Nephron progenitor cell (in vitro differentiated cells): ENCODE results near the gene CFAP54.

Source experiments
- DNase-seq: peaks from one replicate; pipeline ENCODE4 v3.0.0; 2021
- H3K27ac Mint-ChIP-seq: 2 replicates; pipeline ENCODE4 v1.8.0; 2021; ENCODE audit warnings: mild to moderate bottlenecking, moderate library complexity, mixed read lengths
- H3K27me3 Mint-ChIP-seq: 2 replicates; pipeline ENCODE4 v1.8.0; 2021; ENCODE audit warnings: mild to moderate bottlenecking, low read depth, mixed read lengths; ENCODE audit not compliant: poor library complexity
- H3K36me3 Mint-ChIP-seq: 2 replicates; pipeline ENCODE4 v1.8.0; 2021; ENCODE audit warnings: low read depth, mixed read lengths
- H3K4me1 Mint-ChIP-seq: 2 replicates; pipeline ENCODE4 v1.8.0; 2021; ENCODE audit warnings: mixed read lengths
- H3K4me3 Mint-ChIP-seq: 2 replicates; pipeline ENCODE4 v1.8.0; 2021; ENCODE audit warnings: mild to moderate bottlenecking, moderate library complexity, mixed read lengths
- H3K9me3 Mint-ChIP-seq: 2 replicates; pipeline ENCODE4 v1.8.0; 2021; ENCODE audit warnings: mild to moderate bottlenecking, moderate library complexity, mixed read lengths
- TF ChIP-seq, protein P1 (sequence below): fragments of 200-600 bp; sonication (generic); IDR thresholded peaks from 2 replicates; pipeline ENCODE4 v1.5.0; 2021; ENCODE audit warnings: antibody characterized with exemption

CFAP54 gene

DNA sequence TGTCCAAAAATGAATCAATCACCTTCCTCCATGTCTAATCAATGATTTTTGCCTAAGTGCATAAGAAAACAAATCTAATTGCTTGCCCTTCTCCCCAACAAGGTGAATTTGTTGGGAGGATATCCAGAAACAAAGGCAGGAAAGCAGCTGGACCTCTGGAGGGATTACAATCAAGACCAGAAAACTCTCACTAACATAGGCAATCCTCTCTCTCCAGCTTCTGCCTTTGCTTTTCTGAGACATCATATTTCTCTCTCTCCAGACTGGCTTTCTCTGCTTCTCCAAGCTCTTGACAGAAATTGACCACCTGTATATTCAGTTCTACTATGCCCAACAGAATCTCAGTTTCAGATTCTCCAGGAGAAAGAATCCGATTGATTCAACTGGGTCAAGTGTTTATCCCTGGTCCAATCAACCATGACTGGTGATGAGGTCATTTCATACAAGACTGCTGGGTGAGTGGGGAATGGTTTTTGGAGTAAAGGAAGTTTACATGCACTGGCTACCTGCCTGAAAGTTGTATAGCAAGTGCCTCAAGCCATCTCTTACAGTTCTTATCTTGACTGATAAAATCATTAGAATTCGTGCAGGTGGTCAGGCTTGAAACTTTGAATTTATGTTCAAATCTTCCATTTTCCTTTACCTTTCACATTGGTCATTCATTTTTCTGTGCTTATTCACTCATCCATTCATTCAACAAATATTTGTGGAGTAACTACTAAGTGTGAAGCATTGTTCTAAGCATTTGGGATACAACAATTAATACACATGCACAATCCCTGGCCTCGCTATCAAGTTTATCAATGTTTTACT is 22.2 kb upstream of the CFAP54 start:
- no peak for DNase-seq
- Mint-ChIP-seq H3K9me3 (peaks cover 14% of the 10 kb centered on the region), H3K27ac (no peak overlapping the region), H3K4me3 (no peak overlapping the region), H3K36me3 (peaks cover 5% of the 10 kb centered on the region), H3K4me1 (peaks cover 11% of the 10 kb centered on the region), H3K27me3 (peaks cover 5% of the 10 kb centered on the region)
- TF ChIP-seq, protein P1, sequence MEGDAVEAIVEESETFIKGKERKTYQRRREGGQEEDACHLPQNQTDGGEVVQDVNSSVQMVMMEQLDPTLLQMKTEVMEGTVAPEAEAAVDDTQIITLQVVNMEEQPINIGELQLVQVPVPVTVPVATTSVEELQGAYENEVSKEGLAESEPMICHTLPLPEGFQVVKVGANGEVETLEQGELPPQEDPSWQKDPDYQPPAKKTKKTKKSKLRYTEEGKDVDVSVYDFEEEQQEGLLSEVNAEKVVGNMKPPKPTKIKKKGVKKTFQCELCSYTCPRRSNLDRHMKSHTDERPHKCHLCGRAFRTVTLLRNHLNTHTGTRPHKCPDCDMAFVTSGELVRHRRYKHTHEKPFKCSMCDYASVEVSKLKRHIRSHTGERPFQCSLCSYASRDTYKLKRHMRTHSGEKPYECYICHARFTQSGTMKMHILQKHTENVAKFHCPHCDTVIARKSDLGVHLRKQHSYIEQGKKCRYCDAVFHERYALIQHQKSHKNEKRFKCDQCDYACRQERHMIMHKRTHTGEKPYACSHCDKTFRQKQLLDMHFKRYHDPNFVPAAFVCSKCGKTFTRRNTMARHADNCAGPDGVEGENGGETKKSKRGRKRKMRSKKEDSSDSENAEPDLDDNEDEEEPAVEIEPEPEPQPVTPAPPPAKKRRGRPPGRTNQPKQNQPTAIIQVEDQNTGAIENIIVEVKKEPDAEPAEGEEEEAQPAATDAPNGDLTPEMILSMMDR, result no peak

DNA sequence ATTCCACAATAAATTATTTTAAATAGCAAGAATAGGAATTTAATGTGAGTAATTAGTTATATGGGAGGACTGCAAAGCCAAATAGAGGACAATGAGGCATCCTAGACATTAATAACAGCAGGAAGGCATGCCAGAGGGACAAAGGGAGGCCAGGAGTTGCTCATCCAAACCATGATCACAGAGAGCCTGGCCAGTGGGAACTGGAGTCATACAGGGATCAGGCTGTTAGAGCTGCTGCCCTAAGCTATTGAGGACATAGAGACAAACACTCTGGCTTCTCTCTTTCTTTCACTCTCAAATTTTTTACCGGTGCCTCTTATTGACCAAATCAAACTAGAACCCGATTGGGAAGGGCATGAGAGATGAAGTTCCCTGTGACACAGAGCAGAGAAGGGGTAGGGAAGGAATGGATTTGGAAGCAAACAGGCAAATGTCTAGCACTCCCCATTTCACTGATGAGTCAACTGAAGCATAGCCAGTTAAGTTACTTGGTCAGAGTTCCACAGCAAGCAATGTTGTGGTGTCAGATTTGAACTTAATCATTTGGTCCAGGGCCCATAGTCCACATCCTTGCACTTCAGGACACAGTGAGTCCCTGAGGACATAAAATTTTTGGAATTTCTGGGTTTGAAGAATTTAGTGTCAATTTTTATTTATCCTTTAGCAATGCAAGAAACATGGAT is 17.9 kb upstream of the CFAP54 start:
- peaks cover 14% of the 10 kb centered on the region for H3K4me1 Mint-ChIP-seq
- peaks cover 14% of the 10 kb centered on the region for H3K9me3 Mint-ChIP-seq
- peak overlapping the region; percentile 66 for H3K27ac Mint-ChIP-seq
- H3K27me3 Mint-ChIP-seq, result peaks cover 4% of the 10 kb centered on the region
- DNase-seq, result no peak
- peaks cover 5% of the 10 kb centered on the region for H3K36me3 Mint-ChIP-seq
- TF ChIP-seq, protein P1, result no peak
- H3K4me3 Mint-ChIP-seq, result no peak overlapping the region

DNA sequence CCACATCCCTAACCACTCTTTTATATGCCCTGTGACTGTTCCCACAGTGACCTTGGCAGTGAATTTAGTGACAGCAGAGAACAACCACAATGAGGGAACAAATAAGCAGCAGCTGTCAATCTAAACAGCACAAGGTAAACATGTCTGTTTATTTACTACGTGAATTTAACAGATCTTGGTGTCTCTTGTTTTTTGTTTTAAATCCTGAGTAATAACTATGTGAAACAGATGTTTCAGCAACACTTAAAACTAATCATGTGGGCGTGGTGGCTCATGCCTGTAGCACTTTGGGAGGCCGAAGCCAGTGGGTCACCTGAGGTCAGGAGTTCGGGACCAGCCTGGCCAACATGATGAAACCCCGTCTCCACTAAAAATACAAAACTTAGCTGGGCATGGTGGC is 17.0 kb upstream of the CFAP54 start:
- Mint-ChIP-seq H3K4me1 (peaks cover 10% of the 10 kb centered on the region), H3K9me3 (peaks cover 14% of the 10 kb centered on the region), H3K4me3 (no peak overlapping the region), H3K36me3 (peaks cover 5% of the 10 kb centered on the region), H3K27ac (no peak overlapping the region), H3K27me3 (peaks cover 2% of the 10 kb centered on the region)
- DNase-seq, result no peak
- TF ChIP-seq, protein P1, result no peak

DNA sequence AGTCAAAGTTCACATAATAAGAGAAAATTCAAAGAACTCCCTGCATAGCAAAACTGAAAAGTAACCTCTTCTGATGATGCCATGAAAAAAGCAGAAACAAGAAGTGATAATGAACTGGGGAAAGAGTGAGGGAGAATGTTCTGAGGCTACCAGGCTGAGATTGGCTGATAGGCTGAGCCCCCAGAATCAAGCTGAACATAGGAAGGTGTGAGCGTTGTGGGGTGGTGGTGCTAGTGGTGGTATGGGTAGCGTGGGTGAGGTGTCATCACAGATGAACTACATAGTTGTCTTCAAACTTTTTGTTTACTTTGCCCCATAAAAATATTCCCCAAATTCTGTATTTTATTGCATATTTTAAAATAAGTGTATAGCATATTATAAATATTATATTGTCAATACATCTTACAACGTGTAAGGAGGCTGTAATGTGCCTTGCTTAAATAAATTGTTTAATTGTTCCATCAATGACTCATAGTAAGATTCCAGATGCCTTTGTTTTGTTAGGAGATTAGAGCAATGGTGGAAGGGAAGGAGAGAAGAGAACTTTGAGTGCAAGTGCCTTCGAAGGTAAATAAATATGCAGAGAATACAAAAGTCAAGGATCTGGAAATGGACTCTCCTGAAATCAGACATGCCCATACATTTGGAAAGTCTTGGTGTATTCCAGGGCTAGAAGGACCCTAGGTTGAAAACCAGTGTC is 15.8 kb upstream of the CFAP54 start:
- Mint-ChIP-seq H3K4me1 (peaks cover 10% of the 10 kb centered on the region), H3K36me3 (peaks cover 5% of the 10 kb centered on the region), H3K9me3 (peaks cover 14% of the 10 kb centered on the region), H3K27ac (no peak overlapping the region), H3K4me3 (no peak overlapping the region), H3K27me3 (peaks cover 2% of the 10 kb centered on the region)
- DNase-seq, result no peak
- TF ChIP-seq, protein P1, result no peak

DNA sequence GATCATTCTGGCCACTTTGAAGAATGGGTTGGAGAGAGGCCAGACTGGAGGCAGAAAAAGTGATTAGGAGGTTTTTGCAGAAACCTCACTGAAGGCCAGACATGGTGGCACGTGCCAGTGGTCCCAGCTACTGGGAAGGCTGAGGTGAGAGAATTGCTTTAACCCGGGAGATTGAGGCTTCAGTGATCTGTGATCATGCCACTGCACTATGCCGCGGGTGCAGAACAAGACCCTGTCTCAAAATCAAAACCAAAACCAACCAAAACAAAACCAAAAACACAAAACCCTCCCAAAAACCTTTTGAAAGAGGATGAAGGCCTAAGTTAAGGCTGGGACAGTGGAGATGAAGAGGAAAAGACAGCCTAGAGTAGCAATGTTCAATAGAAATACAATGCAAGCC is 15.2 kb upstream of the CFAP54 start:
- Mint-ChIP-seq H3K4me1 (peaks cover 10% of the 10 kb centered on the region), H3K4me3 (no peak overlapping the region), H3K9me3 (peaks cover 12% of the 10 kb centered on the region), H3K27me3 (peaks cover 2% of the 10 kb centered on the region), H3K27ac (no peak overlapping the region), H3K36me3 (peaks cover 5% of the 10 kb centered on the region)
- DNase-seq, result no peak
- TF ChIP-seq, protein P1, result no peak
